Fibroblast of lung (primary cell): ENCODE data around the gene AFF2. TPM values are rescaled to one million over a fixed set of nuclear protein-coding genes. Genes with fewer than 3 reads are reported as not detected.
A peak's percentile ranks its signal among the peaks of the same experiment; 100 is the strongest.

Experiments used
- DNase-seq, 2 donors: peaks; one replicate each; pipeline versions ENCODE4 v3.0.0 to v3.0.0-alpha.2; 2010; ENCODE audit warnings: low read depth in 2 of 2
- H2AFZ ChIP-seq: 2 replicates; pipeline ENCODE4 v1.5.1; 2012; ENCODE audit warnings: low read length, control low read depth, inconsistent platforms
- H3K27ac ChIP-seq: 2 replicates; pipeline ENCODE4 v1.5.1; 2011; ENCODE audit warnings: low read length, control low read depth; ENCODE audit not compliant: insufficient read depth
- H3K27me3 ChIP-seq: 2 replicates; pipeline ENCODE4 v1.5.1; 2011; ENCODE audit warnings: mild to moderate bottlenecking, low read length; ENCODE audit not compliant: control insufficient read depth, insufficient read depth
- H3K36me3 ChIP-seq: 2 replicates; pipeline ENCODE4 v1.5.1; 2011; ENCODE audit warnings: low read length; ENCODE audit not compliant: control insufficient read depth, insufficient read depth
- H3K4me1 ChIP-seq: 2 replicates; pipeline ENCODE4 v1.5.1; 2011; ENCODE audit warnings: low read length; ENCODE audit not compliant: control insufficient read depth, insufficient read depth; ENCODE audit errors: extremely low read depth
- H3K4me2 ChIP-seq: 2 replicates; pipeline ENCODE4 v1.5.1; 2011; ENCODE audit warnings: low read length, control low read depth; ENCODE audit not compliant: insufficient read depth; ENCODE audit errors: extremely low read depth
- H3K4me3 ChIP-seq, 4 experiments: fragments of 200-600 bp in 1 of 4; sonication (generic) in 1 of 4; replicated peaks in 1 of 4; 2 replicates each; pipeline ENCODE4 v1.5.1; 2011 to 2016; ENCODE audit warnings: low read length in 4 of 4, low read depth in 3 of 4, mild to moderate bottlenecking in 3 of 4, control low read depth in 2 of 4, inconsistent platforms in 1 of 4, mixed read lengths in 1 of 4; ENCODE audit not compliant: insufficient read depth in 1 of 4; ENCODE audit errors: control extremely low read depth in 1 of 4
- H3K79me2 ChIP-seq: 2 replicates; pipeline ENCODE4 v1.5.1; 2012; ENCODE audit warnings: mild to moderate bottlenecking, low read length, inconsistent platforms; ENCODE audit not compliant: control insufficient read depth, insufficient read depth
- H3K9ac ChIP-seq: 2 replicates; pipeline ENCODE4 v1.5.1; 2011; ENCODE audit warnings: mild to moderate bottlenecking, low read length, control low read depth; ENCODE audit not compliant: insufficient read depth
- H3K9me3 ChIP-seq: 2 replicates; pipeline ENCODE4 v1.5.1; 2012; ENCODE audit warnings: low read depth, low read length; ENCODE audit not compliant: control insufficient read depth, insufficient read depth
- H4K20me1 ChIP-seq: 2 replicates; pipeline ENCODE4 v1.5.1; 2011; ENCODE audit warnings: low read length; ENCODE audit not compliant: control insufficient read depth, insufficient read depth; ENCODE audit errors: extremely low read depth
- EZH2 ChIP-seq: IDR thresholded peaks from 2 replicates; pipeline ENCODE4 v1.5.1; 2012; ENCODE audit warnings: low read length, control low read depth, mild to moderate bottlenecking; ENCODE audit errors: missing control alignments
- polyA plus RNA-seq, 2 donors: library from polyadenylated mRNA; depleted of rRNA in 1 of 2; stranded (reverse) in 1 of 2; unstranded in 1 of 2; fragments of >200 nt; gene quantifications; 2 replicates each; pipeline ENCODE4 v1.2.1, GENCODE V29; 2011 to 2012; ENCODE audit warnings: missing spikeins in 1 of 2
- total RNA-seq: library from RNA; depleted of rRNA; stranded (reverse); fragments of >200 nt; gene quantifications from 2 replicates; pipeline ENCODE4 v1.2.1, GENCODE V29; 2014
- TF ChIP-seq, protein P1 (sequence below), 2 donors: IDR thresholded peaks in 1 of 2; conservative IDR thresholded peaks in 1 of 2; 1 replicate in 1 of 2; 2 replicates in 1 of 2; pipeline ENCODE4 v1.5.1; 2011 to 2012; ENCODE audit warnings: low read length in 2 of 2, control low read depth in 1 of 2, inconsistent platforms in 1 of 2, low read depth in 1 of 2, mild to moderate bottlenecking in 1 of 2

AFF2 gene
- total and polyA plus RNA-seq, 2 donors (not counting 1 experiment from before 2014, with no cell fraction given) = under 0.01 to 0.05 TPM

DNA sequence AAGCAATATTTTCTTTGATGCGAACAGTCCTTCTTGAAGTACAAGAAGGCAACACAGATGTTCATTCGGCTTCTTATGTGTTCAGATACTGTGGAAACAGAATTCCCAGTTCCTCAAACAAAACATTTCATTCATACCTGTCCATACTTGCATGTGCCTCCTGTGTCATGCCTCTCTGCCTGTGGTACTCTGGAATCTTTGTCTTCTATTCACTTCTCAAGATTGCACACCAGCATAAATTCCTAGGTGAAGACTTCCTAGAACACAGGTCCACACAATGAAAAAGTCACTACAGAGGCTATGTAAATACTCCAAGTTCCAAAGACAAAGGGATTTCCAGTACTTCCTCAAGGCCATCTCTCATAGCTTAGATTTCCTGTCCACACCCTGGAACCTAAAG lies 367.2 kb downstream of the AFF2 start:
- Histone ChIP-seq H3K27me3 (no peaks in the 10 kb centered on the region), H3K79me2 (no peaks in the 10 kb centered on the region), H2AFZ (no peak overlapping the region), H4K20me1 (no peaks in the 10 kb centered on the region), H3K4me1 (peaks cover 5% of the 10 kb centered on the region), H3K9me3 (no peaks in the 10 kb centered on the region), H3K27ac (no peak overlapping the region), H3K9ac (no peak overlapping the region), H3K4me3 (no peak overlapping the region), H3K4me2 (no peak overlapping the region), H3K36me3 (no peaks in the 10 kb centered on the region)
- no peak for DNase-seq
- no peak for TF ChIP-seq EZH2
- TF ChIP-seq, protein P1, sequence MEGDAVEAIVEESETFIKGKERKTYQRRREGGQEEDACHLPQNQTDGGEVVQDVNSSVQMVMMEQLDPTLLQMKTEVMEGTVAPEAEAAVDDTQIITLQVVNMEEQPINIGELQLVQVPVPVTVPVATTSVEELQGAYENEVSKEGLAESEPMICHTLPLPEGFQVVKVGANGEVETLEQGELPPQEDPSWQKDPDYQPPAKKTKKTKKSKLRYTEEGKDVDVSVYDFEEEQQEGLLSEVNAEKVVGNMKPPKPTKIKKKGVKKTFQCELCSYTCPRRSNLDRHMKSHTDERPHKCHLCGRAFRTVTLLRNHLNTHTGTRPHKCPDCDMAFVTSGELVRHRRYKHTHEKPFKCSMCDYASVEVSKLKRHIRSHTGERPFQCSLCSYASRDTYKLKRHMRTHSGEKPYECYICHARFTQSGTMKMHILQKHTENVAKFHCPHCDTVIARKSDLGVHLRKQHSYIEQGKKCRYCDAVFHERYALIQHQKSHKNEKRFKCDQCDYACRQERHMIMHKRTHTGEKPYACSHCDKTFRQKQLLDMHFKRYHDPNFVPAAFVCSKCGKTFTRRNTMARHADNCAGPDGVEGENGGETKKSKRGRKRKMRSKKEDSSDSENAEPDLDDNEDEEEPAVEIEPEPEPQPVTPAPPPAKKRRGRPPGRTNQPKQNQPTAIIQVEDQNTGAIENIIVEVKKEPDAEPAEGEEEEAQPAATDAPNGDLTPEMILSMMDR (conservative IDR thresholded peaks at IDR 0.05 in 1 of 2, IDR thresholded peaks at IDR 0.05 in 1 of 2; ENCODE audit: low read depth in 1 of 2, low read length in 2 of 2) = no peak

DNA sequence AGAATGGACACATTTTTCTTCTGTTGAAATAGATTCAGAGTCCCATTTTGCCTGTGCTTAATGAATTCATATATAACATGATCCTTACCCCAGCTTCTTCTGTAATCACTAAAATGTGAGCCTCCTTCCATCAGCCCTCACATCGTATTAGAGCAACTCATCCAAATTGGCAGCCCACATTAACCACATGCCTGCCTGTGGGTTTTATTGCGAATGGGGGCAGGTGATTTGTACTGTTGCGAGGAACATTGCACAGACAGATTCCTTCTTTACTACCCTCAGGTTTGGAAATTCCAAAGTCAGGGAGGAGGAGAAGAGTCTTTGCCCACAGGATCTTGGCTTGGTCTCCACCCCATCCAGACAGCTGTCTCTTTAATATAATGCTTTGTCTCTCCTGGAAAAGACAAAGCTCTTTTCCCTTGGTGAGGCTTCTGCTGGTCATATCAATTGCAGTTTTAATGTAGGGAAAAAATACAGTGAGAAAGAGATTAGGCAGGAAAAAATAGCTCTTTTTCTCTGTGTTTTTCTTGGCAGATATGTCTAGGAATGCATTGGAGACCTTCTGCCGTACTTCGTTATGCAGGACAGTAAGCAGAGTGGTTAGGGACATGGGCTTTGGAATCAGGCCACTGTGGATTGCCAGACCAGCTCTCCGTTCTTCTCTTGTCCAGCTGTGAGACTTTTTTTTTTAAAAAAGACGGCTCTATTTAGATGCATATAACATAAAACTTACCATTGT lies 371.2 kb downstream of the AFF2 start:
- H3K9ac ChIP-seq = no peak overlapping the region
- TF ChIP-seq, protein P1 (conservative IDR thresholded peaks at IDR 0.05 in 1 of 2, IDR thresholded peaks at IDR 0.05 in 1 of 2; ENCODE audit: low read depth in 1 of 2, low read length in 2 of 2) = no peak
- TF ChIP-seq EZH2 = no peak
- no peaks in the 10 kb centered on the region for H3K79me2 ChIP-seq
- no peaks in the 10 kb centered on the region for H4K20me1 ChIP-seq
- H3K4me2 ChIP-seq = no peak overlapping the region
- no peaks in the 10 kb centered on the region for H3K27me3 ChIP-seq
- H3K4me3 ChIP-seq = no peak overlapping the region
- peak; percentile 74 to 95 for DNase-seq
- peaks cover 5% of the 10 kb centered on the region for H3K4me1 ChIP-seq
- H3K36me3 ChIP-seq = no peaks in the 10 kb centered on the region
- no peaks in the 10 kb centered on the region for H3K9me3 ChIP-seq
- H2AFZ ChIP-seq = no peak overlapping the region
- H3K27ac ChIP-seq = no peak overlapping the region

DNA sequence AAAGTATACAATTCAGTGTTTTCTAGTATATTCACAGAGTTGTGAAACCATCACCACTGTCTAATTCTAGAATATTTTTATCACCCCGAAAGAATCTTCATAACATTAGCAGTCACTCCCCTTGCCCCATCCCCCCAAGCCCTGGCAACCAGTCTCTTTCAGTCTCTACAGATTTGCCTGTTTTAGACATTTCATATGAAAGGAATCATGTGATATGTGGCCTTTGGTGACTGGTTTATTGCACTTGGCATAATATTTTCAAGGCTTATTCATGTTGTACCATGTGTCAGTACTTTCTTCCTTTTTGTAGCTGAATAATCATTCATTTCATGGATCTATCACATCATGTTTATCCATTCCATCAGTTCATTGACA lies 371.7 kb downstream of the AFF2 start:
- H3K9ac ChIP-seq = no peak overlapping the region
- no peak overlapping the region for H3K27ac ChIP-seq
- TF ChIP-seq, protein P1 (conservative IDR thresholded peaks at IDR 0.05 in 1 of 2, IDR thresholded peaks at IDR 0.05 in 1 of 2; ENCODE audit: low read depth in 1 of 2, low read length in 2 of 2) = no peak
- TF ChIP-seq EZH2 = no peak
- no peaks in the 10 kb centered on the region for H3K27me3 ChIP-seq
- H2AFZ ChIP-seq = no peak overlapping the region
- no peaks in the 10 kb centered on the region for H3K36me3 ChIP-seq
- H3K4me2 ChIP-seq = no peak overlapping the region
- no peak overlapping the region for H3K4me3 ChIP-seq
- no peaks in the 10 kb centered on the region for H3K9me3 ChIP-seq
- peaks cover 5% of the 10 kb centered on the region for H3K4me1 ChIP-seq
- H4K20me1 ChIP-seq = no peaks in the 10 kb centered on the region
- no peaks in the 10 kb centered on the region for H3K79me2 ChIP-seq
- DNase-seq = peak; percentile 9 to 17
